Skin of body (tissue), 2 donors: ENCODE measurements around the gene FKRP. TPM values are rescaled to one million over a fixed set of nuclear protein-coding genes. Genes with fewer than 3 reads are reported as not detected.
"Not testable (repeated sequence)": the region's sequence is repeated elsewhere in the genome, so short reads cannot be mapped to it uniquely, and the experiment has no call there.

Source experiments
- DNase-seq: peaks from one replicate; lab custom pipeline; 2025; lab: John Stamatoyannopoulos, UW
- total RNA-seq: library from RNA; depleted of rRNA; stranded (reverse); fragments of >200 nt; gene quantifications from one replicate; pipeline ENCODE4 v1.2.3, GENCODE V29; 2014

Gene FKRP
- total RNA-seq, 1 donor from 2014 or later, result 7.0 TPM

DNA sequence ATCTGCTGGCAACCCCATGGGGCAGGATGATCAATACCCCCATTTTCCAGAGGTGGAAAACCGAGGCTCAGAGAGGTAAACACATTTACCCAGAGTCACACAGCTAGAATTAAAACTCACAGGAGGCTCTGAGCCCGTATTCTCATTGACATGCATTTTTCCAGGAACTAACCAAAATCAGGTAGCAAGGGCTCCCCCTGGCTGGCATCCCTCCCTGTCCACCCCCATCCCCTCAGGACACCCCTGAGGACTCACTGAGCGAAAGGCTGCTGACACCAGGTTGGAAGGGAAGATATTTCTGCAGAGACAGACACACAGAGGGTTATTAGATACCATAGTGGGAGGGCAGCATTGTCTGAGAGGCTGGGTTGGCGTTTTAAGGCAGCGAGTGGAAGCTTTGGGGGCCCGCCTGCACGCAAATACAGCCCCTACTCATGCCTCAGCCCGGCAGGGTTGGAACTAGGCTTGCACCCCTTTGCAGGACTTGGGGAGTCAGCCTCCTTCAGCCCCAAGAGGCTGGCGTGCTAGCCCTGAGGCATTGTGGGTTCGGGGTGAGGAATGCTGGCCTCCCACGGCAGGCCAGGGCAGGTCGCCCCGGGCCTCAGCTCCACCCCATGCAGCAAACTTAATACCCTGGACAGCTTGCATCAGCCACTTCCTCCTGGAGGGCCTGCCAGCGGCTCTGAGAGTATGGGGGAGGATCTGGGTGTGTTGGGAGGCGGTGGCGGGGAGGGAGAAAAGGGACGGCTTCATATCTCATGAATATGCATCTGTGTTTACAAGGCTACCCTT is 38.6 kb downstream of the FKRP start:
- peak; percentile 34 for DNase-seq

DNA sequence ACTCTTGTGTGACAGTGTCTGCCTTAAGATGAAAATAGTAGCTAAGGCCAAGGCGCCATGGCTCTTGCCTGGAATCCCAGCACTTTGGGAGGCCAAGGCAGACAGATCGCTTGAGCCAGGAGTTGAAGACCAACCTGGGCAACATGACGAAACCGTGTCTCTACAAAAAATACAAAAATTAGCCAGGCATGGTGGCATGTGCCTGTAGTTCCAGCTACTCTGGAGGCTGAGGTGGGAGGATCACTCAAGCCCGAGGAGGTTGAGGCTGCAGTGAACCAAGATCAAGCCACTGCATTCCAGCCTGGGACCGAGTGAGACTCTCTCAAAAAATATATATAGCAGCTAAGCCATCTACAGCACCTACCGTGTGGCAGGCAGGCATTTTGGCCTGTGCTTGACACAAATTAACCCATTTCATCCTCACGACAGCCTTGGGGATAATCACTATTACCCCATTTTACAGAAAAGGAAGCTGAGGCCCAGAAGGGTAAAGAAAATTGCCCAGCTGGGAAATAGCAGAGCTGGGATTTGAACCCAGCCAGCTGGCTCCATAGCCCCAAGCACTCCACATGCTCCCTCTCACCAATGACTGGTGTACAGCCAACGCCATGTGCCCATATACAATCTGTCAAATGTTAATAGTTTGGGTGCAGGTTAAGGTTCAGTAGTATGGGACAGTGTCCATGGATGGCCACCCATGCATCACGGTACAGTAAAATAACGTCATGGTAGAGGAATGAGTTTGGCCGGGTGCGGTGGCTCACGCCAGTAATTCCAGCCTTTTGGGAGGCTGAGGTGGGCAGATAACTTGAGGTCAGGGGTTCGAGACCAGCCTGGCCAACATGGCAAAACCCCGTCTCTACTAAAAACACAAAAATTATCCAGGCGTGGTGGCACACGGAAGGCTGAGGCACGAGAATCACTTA is 39.5 kb downstream of the FKRP start:
- DNase-seq, result no peak

DNA sequence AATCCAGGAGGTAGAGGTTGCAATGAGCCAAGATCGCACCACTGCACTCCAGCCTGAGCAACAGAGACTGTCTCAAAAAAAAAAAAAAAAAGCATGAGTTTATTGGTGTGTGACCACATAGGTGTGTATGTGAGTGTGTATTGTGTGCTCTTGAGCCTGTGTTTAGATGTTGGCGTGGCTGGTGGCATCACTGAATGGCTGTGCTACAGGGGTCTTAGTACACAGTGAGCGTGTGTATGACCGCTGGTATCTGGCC is 40.1 kb downstream of the FKRP start:
- no peak for DNase-seq

DNA sequence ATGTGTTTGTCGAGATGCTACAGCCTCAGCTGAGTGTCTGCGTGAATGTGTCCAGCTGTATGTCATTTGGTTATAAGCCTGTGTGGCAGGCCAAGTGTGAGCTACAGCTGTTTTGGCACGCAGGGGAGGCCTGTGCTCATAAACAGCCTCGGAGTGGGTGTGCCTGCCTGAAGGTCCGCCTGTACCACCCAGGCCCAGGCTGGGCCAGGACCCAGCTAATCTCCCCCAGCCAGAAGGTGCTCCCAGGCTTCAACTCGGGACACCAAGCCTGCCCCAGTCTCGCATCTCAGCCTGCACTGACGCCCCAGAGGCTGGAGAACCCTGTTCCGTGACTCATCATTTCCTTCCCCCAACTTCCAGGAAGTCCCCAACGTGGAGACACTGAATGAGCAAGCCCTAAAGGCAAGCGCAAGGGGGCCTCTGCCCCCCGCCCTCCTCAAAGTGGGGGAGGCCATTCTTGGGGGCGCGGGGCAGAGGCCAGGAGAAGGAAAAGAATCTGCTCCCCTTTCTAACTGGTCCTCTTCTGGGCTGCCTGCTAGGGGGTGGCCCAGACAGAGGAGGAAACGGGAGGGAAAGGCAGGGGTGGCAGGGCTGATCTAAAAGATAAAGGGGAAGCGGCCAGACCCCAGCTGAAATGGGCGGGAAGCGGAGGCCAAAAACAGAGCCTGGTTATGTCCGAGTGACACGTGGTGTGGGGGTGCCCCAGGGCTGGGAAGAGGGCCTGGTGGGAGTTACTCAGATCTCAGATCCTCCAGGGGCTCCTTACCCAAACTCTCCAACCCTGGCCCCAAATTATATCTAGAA is 40.6 kb downstream of the FKRP start:
- DNase-seq, result peak; percentile 90

DNA sequence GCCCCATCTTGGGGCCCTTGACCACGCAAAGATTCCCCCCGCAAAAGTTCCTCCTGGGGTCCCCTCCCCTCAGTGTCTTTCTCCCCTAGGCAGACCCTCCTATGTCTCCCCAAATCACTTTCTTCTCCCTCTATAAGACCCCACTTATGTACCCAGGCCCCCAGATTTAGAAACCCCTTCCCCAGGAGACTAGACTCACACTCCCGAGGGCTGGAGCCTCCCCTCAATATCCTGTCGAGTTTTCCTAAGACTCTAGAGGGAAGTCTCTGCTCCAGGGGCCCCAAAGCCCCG is 41.1 kb downstream of the FKRP start:
- no peak for DNase-seq

DNA sequence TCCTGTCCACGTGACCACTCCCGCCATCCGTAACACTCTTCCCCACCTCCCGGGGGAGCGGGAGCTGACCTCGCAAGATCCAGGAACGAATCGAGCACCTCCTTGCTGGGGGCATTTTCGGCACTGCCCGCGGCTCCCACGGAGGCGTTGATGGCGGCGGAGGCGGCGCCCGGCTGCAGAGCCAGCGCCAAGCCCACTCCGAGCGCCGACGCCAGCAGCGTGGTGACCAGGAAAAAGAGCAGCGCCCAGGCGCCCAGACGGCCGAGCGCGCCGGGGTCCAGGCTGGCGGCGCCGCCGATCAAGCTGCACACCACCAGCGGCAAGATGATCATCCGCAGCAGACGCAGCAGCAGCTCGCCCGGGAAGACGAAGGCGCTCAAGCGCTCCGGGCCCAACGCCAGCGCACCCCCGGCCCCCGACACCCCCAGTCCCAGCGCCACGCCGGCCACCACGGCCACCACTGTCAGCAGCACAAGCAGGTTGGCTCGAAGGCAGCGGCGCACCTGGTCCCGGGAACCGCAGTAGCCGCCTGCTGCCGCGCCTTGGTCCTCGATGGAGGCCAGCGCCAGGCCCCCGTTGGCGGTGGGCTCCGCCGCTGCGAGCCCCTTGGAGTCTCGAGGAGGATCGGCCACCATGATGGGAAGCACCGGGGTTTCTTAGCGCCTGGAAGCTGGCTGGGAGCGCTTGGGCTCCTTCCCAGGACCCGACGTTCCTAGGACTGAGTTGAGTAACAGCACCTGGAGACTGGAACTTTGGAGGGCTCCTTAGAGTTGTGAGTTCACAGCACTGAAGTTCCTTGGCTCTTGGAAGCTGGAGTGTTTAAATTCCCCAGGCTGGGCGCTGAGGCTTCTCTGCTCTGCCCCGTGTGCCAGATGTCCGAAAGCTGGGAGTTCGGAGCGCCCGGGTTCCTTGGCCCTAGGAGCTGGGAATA is 41.7 kb downstream of the FKRP start:
- DNase-seq, result peak; percentile 29

DNA sequence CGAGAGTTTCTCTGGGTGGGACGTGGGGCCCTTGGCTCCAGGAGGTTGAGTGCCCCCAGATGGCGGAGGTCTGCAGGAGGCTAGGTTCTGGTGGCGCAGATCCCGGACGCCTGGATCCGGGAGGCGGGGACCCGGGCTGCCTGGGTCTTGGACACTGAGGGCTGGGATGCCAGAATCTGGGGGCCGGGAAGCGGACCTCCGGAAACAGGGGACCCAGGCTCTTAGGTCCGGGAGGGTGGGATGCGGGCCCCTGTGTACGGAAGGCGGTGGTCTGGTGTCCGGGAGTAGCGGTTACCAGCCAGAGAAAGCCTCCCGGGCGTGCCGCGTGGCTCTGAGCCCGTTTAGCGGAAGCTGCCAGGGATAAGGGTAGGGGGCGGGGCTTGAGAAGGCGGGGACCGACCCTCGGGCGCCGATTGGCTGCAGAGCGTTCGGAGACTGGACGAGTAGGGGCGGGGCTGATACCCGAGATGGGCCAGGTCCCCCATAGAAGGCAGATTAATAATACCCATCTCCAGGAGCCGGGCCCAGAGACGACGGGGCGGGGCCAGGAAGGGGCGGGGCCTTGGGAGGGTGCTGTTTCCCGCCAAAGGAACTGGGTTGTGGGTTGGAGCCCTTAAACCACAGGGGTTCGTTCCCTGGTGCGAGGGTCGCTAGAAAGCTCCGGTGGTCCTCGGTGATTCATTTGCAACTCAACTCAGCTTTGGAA is 42.6 kb downstream of the FKRP start, which contains the start of gene SLC1A5:
SLC1A5 (minus strand) TSS at position 333 of the 706 bp plus-strand sequence. CDS start 629 bp downstream, outside the sequence.
- DNase-seq, result peak; percentile 90

DNA sequence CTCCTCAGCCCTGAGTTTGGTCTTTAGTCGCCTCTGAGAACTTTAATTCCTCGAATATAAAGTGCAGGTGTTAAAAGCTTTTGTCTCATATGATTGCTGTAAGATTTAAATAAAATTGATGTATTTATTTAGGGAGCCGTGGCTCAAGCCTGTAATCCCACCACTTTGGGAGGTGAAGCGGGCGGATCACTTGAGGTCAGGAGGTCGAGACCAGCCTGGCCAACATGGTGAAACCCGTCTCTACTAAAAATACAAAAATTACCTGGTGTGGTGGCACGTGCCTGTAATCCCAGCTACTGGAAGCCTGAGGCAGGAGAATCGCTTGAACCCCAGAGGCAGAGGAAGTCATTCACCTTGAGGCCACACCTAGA is 43.1 kb downstream of the FKRP start:
- DNase-seq, result no peak

DNA sequence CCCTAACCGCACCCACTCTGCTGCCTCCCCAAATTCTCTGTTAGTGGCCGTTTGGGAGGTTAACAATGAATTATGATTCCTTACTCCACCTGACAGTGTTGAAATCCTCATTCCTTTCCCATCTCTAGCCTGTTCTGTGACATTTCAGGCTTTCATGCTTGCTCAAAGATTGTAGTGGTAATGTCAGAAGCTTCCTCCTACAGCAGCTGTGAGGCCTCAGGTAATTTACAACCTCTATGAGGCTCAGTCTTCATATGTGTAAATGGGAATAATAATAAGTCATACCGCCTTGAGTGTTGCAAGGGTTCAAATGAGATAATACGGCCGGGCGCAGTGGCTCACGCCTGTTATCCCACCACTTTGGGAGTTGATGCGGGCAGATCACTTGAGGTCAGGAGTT is 43.5 kb downstream of the FKRP start:
- DNase-seq, result no peak

DNA sequence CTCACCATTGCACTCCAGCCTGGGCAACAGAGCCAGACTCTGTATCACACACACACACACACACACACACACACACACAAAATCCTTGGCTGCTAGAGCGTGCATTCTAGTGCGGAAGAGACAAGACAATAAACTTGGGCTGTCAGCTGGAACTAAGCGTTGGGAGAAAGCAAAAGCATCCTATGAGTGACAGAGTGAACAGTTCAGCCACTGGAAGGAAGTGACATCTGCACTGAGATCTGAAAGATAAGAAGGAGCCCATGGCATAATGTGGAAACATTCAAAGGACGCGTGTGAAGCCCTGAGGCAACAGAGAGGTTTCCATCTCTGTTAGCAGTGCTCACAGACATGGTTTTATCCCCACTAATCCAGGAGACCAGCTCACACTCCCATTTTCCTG is 46.1 kb downstream of the FKRP start:
- DNase-seq, result peak; percentile 7

DNA sequence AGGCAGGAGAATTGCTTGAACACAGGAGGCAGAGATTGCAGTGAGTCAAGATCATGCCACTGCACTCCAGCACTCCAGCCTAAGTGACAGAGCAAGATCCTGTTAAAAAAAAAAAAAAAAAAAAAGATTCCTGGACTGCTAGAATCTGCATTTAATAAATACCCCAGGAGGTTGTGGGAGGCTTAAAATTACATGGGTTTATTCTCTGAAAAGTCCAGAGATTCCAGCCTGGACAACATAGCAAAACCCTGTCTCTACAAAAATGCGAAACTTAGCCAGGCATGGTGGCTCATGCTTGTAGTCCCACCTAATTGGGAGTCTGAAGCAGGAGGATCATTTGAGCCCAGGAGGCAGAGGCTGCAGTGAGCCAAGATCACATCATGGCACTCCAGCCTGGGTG is 52.0 kb downstream of the FKRP start:
- no peak for DNase-seq

DNA sequence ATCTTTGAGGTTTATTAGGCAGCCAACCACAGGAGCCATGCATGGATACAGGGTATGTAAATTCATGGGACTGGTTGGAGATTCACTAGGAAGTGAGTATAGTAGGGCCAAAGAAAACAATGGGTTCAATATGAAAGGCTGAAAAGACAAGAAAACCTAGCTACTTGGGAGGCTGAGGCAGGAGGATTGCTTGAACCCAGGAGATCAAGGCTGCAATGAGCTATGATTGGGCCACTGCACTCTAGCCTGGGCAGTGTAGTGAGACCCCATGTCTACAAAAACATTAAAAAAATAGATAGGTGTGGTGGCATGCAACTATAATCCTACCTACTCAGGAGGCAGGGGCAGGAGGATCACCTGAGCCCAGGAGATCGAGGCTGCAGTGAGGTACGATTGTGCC is 52.9 kb downstream of the FKRP start:
- no peak for DNase-seq

DNA sequence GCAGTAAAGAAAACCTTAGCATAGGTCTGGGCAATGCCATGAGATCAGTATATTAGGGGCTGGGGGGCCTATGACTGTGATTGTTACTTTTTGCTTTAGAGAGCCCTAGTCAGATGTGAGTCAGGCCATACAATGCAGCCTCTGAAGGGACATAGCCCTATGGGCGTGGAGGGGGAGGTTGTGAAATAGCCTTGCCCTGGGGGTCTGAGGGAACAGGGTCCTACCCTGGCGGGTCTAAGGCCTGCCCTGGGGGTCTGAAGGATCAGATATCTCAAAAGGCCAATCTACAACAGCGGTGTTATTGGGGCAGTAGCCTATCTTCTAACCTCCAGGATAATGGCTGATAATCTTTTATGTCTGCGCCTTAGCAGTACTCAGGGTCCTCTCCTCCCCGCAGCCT is 56.3 kb downstream of the FKRP start:
- no peak for DNase-seq

DNA sequence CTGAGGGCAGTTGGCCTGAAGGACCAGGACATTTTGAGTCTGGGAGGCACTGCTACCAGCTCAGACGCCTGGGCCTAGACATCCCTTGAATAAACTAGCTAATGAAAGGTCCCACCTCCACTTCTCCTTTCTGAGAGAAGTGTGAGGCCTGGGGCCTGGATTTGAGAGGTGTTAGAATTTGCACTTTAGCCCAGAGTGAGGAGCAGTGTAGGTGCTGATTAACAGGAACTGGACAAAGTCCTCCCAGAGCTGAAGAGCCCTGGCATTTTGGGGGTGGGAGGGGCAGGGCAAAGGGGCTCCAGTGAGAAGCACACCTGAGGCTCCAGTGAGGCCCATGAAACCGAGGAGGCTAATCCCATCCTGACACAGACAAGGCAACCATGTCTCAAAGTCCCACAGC is 57.7 kb downstream of the FKRP start:
- no peak for DNase-seq

DNA sequence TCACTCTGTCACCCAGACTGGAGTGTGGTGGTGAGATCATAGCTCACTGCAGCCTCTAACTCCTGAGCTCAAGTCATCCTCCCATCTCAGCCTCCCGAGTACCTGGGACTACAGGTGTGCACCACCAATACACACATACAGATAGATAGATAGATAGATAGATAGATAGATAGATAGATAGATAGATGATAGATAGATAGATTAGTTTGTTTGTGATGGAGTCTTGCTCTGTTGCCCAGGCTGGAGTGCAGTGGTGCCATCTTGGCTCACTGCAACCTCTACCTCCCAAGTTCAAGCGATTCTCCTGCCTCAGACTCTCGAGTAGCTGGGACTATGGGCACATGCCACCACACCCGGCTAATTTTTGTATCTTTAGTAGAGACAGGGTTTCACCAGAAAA is 58.6 kb downstream of the FKRP start:
- not testable (repeated sequence) for DNase-seq

DNA sequence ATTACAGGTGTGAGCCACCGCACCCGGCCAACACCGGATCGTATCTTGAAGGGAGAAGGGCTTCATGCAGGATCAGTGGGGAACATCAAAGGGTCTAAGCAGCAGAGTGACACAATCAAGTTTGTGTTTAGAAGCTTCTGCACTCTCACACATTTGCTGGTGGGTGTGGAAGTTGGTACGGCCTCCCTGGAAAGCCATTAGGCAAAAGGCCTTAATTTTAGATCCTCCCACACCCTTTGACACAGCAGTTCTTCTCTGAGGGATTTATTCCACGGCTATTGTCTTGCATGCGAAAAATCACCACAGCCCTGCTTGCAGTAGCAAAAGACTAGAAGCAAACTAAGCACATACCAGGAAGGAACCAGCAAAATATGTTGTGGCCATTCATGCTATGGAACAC is 60.8 kb downstream of the FKRP start:
- DNase-seq, result no peak
